H9 (cell line): ENCODE results near the gene TRERF1. TPM values are rescaled to one million over a fixed set of nuclear protein-coding genes. Genes with fewer than 3 reads are reported as not detected.

ENCODE experiments used
- DNase-seq: peaks from one replicate; pipeline ENCODE4 v3.0.0-alpha.2; 2017
- H2AFZ ChIP-seq: one replicate; pipeline ENCODE4 v1.6.1; 2013; ENCODE audit warnings: mild to moderate bottlenecking, low read length, control low read depth, moderate library complexity
- H2AK5ac ChIP-seq: 2 replicates; pipeline ENCODE4 v1.6.1; 2013; ENCODE audit warnings: low read length, control low read depth, mixed read lengths; ENCODE audit not compliant: insufficient read length
- H2BK120ac ChIP-seq: one replicate; pipeline ENCODE4 v1.6.1; 2013; ENCODE audit warnings: low read depth, mild to moderate bottlenecking, low read length, control low read depth, inconsistent platforms; ENCODE audit not compliant: poor library complexity, severe bottlenecking
- H2BK12ac ChIP-seq: 2 replicates; pipeline ENCODE4 v1.6.1; 2013; ENCODE audit warnings: low read length, control low read depth, mixed read lengths, low read depth; ENCODE audit not compliant: insufficient read length
- H2BK15ac ChIP-seq: 2 replicates; pipeline ENCODE4 v1.6.1; 2013; ENCODE audit warnings: low read depth, low read length, control low read depth
- H2BK20ac ChIP-seq: one replicate; pipeline ENCODE4 v1.6.1; 2013; ENCODE audit warnings: low read depth, mild to moderate bottlenecking, low read length, control low read depth, inconsistent platforms; ENCODE audit not compliant: poor library complexity, severe bottlenecking
- H2BK5ac ChIP-seq: 2 replicates; pipeline ENCODE4 v1.6.1; 2013; ENCODE audit warnings: low read length, control low read depth, mixed read lengths; ENCODE audit not compliant: insufficient read length
- H3K14ac ChIP-seq: 2 replicates; pipeline ENCODE4 v1.6.1; 2013; ENCODE audit warnings: low read length, control low read depth; ENCODE audit not compliant: insufficient read depth
- H3K18ac ChIP-seq: 2 replicates; pipeline ENCODE4 v1.6.1; 2013; ENCODE audit warnings: low read depth, mild to moderate bottlenecking, mixed read lengths, low read length, control low read depth; ENCODE audit not compliant: insufficient read length
- H3K23ac ChIP-seq: 2 replicates; pipeline ENCODE4 v1.6.1; 2013; ENCODE audit warnings: low read length, control low read depth, mixed read lengths, low read depth; ENCODE audit not compliant: insufficient read length
- H3K23me2 ChIP-seq: 2 replicates; pipeline ENCODE4 v1.6.1; 2013; ENCODE audit warnings: low read depth, mild to moderate bottlenecking, mixed read lengths, low read length, control low read depth; ENCODE audit not compliant: insufficient read length, poor library complexity, severe bottlenecking
- H3K27ac ChIP-seq: 2 replicates; pipeline ENCODE4 v1.5.1; 2013; ENCODE audit warnings: low read length, control low read depth, mixed read lengths, low read depth; ENCODE audit not compliant: insufficient read length
- H3K27me3 ChIP-seq: 2 replicates; pipeline ENCODE4 v1.6.1; 2013; ENCODE audit warnings: low read length, control low read depth, inconsistent platforms; ENCODE audit not compliant: insufficient read depth
- H3K4ac ChIP-seq: 2 replicates; pipeline ENCODE4 v1.6.1; 2013; ENCODE audit warnings: low read depth, mild to moderate bottlenecking, control low read depth, inconsistent platforms, low read length, moderate library complexity
- H3K4me1 ChIP-seq: 2 replicates; pipeline ENCODE4 v1.6.1; 2013; ENCODE audit warnings: low read length, control low read depth, inconsistent platforms; ENCODE audit not compliant: insufficient read depth
- H3K4me2 ChIP-seq: 2 replicates; pipeline ENCODE4 v1.6.1; 2013; ENCODE audit warnings: low read length, control low read depth, mixed read lengths; ENCODE audit not compliant: insufficient read length, insufficient read depth
- H3K56ac ChIP-seq: 2 replicates; pipeline ENCODE4 v1.6.1; 2013; ENCODE audit warnings: low read depth, mild to moderate bottlenecking, mixed read lengths, low read length, control low read depth; ENCODE audit not compliant: insufficient read length
- H3K79me1 ChIP-seq: 2 replicates; pipeline ENCODE4 v1.6.1; 2013; ENCODE audit warnings: low read depth, mild to moderate bottlenecking, moderate library complexity, low read length, control low read depth, inconsistent platforms; ENCODE audit not compliant: insufficient read depth, poor library complexity, severe bottlenecking
- H3K79me2 ChIP-seq: 2 replicates; pipeline ENCODE4 v1.6.1; 2013; ENCODE audit warnings: low read length, control low read depth, inconsistent platforms; ENCODE audit not compliant: insufficient read depth
- H3K9ac ChIP-seq: 2 replicates; pipeline ENCODE4 v1.6.1; 2013; ENCODE audit warnings: low read length, control low read depth, mixed read lengths; ENCODE audit not compliant: insufficient read length; ENCODE audit errors: extremely low read depth
- H3K9me3 ChIP-seq: one replicate; pipeline ENCODE4 v1.6.1; 2013; ENCODE audit warnings: low read depth, low read length, inconsistent platforms; ENCODE audit not compliant: control insufficient read depth
- H3T11ph ChIP-seq: one replicate; pipeline ENCODE4 v1.6.1; 2013; ENCODE audit warnings: mild to moderate bottlenecking, low read length, control low read depth, inconsistent platforms
- H4K20me1 ChIP-seq: one replicate; pipeline ENCODE4 v1.6.1; 2013; ENCODE audit not compliant: control insufficient read depth, insufficient read length, insufficient read depth
- H4K5ac ChIP-seq: 2 replicates; pipeline ENCODE4 v1.6.1; 2013; ENCODE audit warnings: low read depth, mild to moderate bottlenecking, mixed read lengths, low read length, control low read depth; ENCODE audit not compliant: insufficient read length
- H4K8ac ChIP-seq: replicated peaks from 2 replicates; pipeline ENCODE4 v1.6.1; 2013; ENCODE audit warnings: low read length, control low read depth, mixed read lengths, low read depth; ENCODE audit not compliant: insufficient read length
- H4K91ac ChIP-seq: 2 replicates; pipeline ENCODE4 v1.6.1; 2013; ENCODE audit warnings: low read depth, mild to moderate bottlenecking, moderate library complexity, mixed read lengths, low read length, control low read depth; ENCODE audit not compliant: insufficient read length
- H3K27ac Mint-ChIP-seq, 3 experiments: 2 replicates in 2 of 3; 3 replicates in 1 of 3; pipeline ENCODE4 v1.8.0; 2020 to 2021; ENCODE audit warnings: mixed read lengths in 3 of 3, mild to moderate bottlenecking in 1 of 3, moderate library complexity in 1 of 3
- H3K27me3 Mint-ChIP-seq: 2 replicates; pipeline ENCODE4 v1.8.0; 2021; ENCODE audit warnings: low read depth, mild to moderate bottlenecking, moderate library complexity, mixed read lengths
- H3K36me3 Mint-ChIP-seq, 3 experiments: 2 replicates in 2 of 3; 3 replicates in 1 of 3; pipeline ENCODE4 v1.8.0; 2020 to 2021; ENCODE audit warnings: low read depth in 3 of 3, mixed read lengths in 3 of 3; ENCODE audit not compliant: insufficient read depth in 1 of 3
- H3K4me1 Mint-ChIP-seq, 2 experiments: 2 replicates each; pipeline ENCODE4 v1.8.0; 2020; ENCODE audit warnings: mixed read lengths in 2 of 2
- H3K4me3 Mint-ChIP-seq, 2 experiments: 2 replicates in 1 of 2; 3 replicates in 1 of 2; pipeline ENCODE4 v1.8.0; 2020 to 2021; ENCODE audit warnings: mild to moderate bottlenecking in 2 of 2, mixed read lengths in 2 of 2, moderate library complexity in 1 of 2
- H3K9me3 Mint-ChIP-seq, 2 experiments: 2 replicates in 1 of 2; 3 replicates in 1 of 2; pipeline ENCODE4 v1.8.0; 2020; ENCODE audit warnings: mild to moderate bottlenecking in 2 of 2, mixed read lengths in 2 of 2, moderate library complexity in 1 of 2
- WGBS: extraction: QIAGEN DNeasy Blood & Tissue Kit; methylation state at CpG from one replicate; pipeline ENCODE4 v1.1.7; 2013; ENCODE audit warnings: missing lambda C conversion rate, low lambda C conversion rate, mixed read lengths; ENCODE audit not compliant: insufficient read length; ENCODE audit errors: extremely low coverage; 5-methylcytosine and 5-hydroxymethylcytosine counted together
- total RNA-seq: library from RNA; stranded (reverse); gene quantifications from 2 replicates; pipeline ENCODE4 v1.2.1, GENCODE V29; 2021
- TF ChIP-seq, protein P1 (sequence below): fragments of 200-600 bp; sonication (generic); conservative IDR thresholded peaks from 3 replicates; pipeline ENCODE4 v1.8.0; 2021; ENCODE audit warnings: antibody characterized with exemption, mild to moderate bottlenecking

Gene TRERF1
- total RNA-seq, 1 experiment from 2014 or later, result 19.7 TPM

DNA sequence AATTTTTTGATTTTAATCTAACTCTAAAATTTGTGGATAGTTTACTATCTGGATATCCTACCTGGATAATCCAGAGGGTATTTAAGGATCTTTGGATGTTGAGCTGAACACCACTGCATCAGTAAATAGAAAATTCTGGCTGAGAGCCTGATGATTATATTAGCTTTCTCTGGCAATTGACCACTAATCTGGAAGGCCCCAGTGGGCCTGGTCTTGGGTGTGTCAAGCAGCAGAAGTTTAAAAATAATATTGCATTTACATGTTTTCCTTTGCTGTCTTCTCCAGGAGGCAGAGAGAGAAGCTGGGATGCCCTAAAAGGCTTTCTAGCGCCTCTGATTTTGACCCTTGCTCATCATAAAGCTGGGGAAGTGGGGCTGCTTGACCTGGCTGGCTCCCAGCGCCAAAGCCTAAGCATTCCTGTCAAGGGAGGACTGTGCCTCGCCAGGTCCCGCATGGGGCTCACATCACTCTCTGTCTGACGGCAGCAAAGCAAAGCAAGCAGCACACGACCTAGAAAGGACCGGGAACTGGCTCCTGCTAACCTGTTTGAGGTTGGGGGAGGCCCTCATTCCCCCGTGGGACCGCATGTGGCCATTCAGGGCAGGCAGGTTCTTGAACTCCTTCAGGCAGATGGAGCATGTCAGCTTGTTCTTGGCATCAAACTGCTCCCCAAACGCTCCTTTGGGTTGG lies 187.4 kb downstream of the TRERF1 start:
- H3K4me3 Mint-ChIP-seq, result no peak overlapping the region
- Histone ChIP-seq H3K27ac (no peak overlapping the region), H4K20me1 (no peaks in the 10 kb centered on the region), H4K8ac (no peak overlapping the region), H3K4me2 (no peak overlapping the region), H4K5ac (no peak overlapping the region), H3K14ac (no peak overlapping the region), H2AK5ac (no peak overlapping the region), H2BK5ac (no peak overlapping the region), H2BK15ac (no peak overlapping the region), H3K23me2 (no peaks in the 10 kb centered on the region), H3K18ac (no peak overlapping the region), H3K4ac (no peak overlapping the region), H2BK12ac (no peak overlapping the region), H3K79me2 (no peaks in the 10 kb centered on the region), H3K4me1 (no peaks in the 10 kb centered on the region), H3K56ac (no peak overlapping the region), H3K9me3 (no peaks in the 10 kb centered on the region), H2AFZ (no peak overlapping the region), H4K91ac (no peak overlapping the region), H3K27me3 (no peaks in the 10 kb centered on the region), H3T11ph (no peak overlapping the region), H3K23ac (no peak overlapping the region), H2BK120ac (no peak overlapping the region), H3K79me1 (no peaks in the 10 kb centered on the region), H2BK20ac (no peak overlapping the region), H3K9ac (no peak overlapping the region)
- no peaks in the 10 kb centered on the region for H3K9me3 Mint-ChIP-seq
- no peaks in the 10 kb centered on the region; the same call in 1 of the 2 replicates for H3K27me3 Mint-ChIP-seq
- H3K27ac Mint-ChIP-seq, result no peak overlapping the region
- peaks cover 26 to 32% (median 27%) of the 10 kb centered on the region in 3 experiments for H3K36me3 Mint-ChIP-seq
- TF ChIP-seq, protein P1, sequence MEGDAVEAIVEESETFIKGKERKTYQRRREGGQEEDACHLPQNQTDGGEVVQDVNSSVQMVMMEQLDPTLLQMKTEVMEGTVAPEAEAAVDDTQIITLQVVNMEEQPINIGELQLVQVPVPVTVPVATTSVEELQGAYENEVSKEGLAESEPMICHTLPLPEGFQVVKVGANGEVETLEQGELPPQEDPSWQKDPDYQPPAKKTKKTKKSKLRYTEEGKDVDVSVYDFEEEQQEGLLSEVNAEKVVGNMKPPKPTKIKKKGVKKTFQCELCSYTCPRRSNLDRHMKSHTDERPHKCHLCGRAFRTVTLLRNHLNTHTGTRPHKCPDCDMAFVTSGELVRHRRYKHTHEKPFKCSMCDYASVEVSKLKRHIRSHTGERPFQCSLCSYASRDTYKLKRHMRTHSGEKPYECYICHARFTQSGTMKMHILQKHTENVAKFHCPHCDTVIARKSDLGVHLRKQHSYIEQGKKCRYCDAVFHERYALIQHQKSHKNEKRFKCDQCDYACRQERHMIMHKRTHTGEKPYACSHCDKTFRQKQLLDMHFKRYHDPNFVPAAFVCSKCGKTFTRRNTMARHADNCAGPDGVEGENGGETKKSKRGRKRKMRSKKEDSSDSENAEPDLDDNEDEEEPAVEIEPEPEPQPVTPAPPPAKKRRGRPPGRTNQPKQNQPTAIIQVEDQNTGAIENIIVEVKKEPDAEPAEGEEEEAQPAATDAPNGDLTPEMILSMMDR, result no peak
- H3K4me1 Mint-ChIP-seq, result peaks cover 15 to 29% of the 10 kb centered on the region in 2 experiments
- WGBS, result no CpG with 5 or more reads among the region's 10 CpGs
- DNase-seq, result no peak
